ENCODE measurements around the gene ARMH2.
"Not testable (repeated sequence)": the region's sequence is repeated elsewhere in the genome, so short reads cannot be mapped to it uniquely, and the experiment has no call there.

ARMH2 gene

DNA sequence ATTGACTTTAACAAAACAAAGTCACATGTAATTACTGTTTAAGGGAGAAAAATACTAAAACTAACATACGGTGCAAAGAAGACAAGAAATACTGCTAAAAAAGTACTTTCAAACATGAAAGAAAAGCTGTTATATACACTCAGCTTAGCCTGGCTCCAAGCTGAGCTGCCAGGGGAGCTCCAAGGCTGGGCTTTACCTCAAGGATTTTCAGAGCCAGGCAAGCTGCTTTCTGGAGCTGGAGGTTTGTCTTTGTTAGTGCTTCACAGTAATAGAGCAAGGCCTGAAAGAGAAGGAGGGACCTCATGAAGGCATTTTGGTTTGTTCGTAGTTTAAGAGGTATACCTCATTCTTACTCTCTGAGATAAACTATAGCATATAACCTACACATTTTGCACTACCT is 19.6 kb upstream of the ARMH2 start:
- no peak for DNase-seq (ENCODE audit: low read depth)

DNA sequence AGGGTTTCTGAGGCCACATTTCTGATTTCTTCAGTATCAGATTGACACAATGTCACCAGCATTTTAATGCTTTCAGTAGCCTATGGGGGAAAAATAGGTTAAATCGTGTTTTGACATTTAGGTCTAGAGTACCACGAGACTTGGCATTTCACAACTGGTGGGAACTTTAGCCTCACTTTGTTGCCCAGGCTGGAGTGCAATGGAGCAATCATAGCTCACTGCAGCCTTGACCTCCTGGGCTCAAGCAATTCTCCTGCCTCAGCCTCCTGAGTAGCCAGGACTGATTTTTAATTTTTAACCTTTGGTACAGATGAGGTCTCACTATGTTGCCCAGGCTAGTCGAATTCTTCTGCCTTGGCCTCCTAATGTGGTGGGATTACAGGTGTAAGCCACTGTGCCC is 11.0 kb upstream of the ARMH2 start:
- no peak for DNase-seq (ENCODE audit: low read depth)

DNA sequence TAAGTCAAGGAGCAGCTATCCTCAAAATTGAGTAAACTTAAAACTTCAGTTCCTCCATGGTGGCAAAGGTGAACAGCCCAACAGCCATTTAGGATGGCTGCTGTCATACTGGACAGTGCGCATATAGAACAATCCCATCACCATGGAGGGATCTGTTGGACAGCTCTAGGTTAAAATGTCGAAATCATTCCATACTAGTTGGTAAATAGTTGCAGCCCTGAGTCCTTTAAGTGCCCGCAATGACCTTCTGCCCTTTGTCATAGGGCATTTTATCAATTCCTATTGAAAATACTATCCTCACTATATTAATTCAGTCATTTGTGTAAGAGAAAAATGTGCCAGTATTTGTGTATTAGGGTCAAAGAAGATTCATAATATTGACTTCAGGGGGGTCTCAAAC is 8.9 kb upstream of the ARMH2 start:
- no peak for DNase-seq (ENCODE audit: low read depth)

DNA sequence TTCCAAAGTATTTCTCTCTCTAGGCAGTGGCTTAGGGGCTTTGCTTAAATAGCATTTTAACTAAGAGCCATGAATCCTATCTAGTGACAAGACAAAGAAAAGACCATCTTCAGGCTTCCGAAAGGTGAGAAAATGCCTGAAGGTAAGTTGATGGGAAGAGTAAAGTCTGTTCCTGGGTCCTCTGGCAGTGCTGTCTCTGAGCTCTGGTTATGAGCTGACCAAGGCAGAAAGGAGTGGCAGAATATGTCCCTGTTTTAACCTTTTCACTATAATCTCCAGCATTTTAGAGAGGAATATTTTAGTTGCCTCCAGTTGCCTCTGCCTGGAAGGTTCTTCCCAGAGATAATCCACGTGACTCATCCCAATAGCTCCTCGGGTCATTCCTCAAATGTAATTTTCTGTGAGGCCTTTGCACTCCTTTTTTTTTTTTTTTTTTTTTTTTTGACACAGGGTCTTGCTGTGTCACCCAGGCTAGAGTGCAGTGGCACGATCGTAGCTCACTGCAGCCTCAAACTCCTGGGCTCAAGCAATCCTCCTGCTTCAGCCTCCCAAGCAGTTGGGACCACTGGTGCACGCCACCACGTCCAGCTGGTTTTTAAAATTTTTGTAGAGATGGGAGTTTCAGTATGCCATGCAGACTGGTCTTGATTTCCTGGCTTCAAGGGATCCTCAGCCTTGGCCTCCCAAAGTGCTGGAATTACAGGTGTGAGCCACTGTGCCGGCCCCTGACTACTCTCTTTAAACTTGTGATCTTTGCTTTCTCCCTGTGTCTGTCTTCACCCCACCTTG is 3.7 kb upstream of the ARMH2 start:
- DNase-seq (ENCODE audit: low read depth): no peak

DNA sequence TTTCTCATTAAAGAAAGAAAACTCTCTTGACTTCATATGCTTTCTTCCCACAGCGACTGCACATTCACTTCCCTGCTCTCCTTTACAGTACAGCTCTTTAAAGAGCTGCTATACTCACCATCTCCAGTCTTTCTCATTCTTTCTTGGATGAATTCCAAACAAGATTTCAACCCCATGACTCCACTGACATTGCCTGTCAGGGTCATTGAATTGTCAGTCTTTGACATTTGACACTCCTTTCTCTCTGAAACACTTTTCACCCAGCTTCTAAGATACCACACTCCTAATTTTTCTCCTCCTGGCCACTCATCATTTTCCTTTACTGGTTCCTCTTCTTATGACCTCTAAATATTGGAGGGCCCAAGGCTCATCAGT is 811 bp upstream of the ARMH2 start:
- no peak for DNase-seq (ENCODE audit: low read depth)

DNA sequence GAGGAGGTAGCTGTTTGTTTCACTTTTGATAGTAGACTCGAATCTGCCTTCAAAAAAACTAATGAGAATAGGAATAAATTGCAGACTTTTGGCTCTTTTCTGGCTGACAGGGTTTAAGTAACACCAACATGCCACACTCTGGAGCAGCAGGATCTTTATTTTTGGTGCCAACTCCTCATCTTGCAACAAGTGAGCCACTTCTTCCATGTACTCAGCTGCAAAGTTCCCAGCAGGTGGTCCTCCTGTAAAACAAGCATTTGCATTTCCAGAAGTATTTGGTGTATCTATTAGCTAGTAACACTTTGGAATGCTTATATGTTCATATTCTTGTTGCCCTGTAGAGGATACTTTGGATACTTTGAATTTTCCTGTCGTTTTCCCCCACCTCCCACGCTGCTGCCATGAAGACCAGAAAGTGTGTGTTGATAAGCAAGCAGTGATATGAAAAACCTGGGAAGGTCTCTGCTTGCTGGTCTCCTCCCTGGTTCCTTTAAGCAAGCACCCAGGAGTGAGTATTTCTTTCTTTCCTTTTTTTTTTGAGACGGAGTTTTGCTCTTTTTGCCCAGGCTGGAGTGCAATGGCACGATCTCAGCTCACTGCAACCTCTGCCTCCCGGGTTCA is 1.0 kb downstream of the ARMH2 start:
- DNase-seq (ENCODE audit: low read depth): no peak

DNA sequence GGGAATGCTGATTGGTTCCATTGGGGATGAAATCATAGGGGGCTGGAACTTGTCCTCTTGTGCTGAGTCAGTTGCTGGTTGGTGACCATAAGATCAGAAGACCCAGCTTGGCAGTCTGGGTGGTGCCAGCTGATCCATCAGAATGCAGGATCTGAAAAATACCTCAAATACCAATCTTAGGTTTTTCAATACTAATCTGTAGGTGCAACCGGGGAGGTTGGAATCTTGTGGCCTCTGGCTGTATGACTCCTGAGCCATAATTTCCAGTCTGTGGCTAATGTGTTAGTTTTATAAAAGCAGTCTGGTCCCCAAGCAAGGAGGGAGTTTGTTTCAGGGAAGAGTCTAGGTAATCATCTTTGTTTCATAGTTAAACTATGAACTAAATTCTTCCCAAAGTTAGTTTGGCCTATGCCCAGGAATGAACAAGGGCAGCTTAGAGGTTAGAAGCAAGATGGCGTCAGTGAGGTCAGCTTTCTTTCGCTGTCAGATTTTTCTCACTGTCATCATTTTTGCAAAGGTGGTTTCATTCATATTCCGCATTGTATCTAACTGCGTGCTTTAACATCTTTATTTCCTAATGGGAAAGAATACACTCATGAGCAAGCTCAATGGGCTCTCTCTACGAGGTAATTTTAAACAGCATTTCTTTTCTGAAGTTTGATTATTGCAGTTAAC is 2.0 kb downstream of the ARMH2 start:
- no peak for DNase-seq (ENCODE audit: low read depth)

DNA sequence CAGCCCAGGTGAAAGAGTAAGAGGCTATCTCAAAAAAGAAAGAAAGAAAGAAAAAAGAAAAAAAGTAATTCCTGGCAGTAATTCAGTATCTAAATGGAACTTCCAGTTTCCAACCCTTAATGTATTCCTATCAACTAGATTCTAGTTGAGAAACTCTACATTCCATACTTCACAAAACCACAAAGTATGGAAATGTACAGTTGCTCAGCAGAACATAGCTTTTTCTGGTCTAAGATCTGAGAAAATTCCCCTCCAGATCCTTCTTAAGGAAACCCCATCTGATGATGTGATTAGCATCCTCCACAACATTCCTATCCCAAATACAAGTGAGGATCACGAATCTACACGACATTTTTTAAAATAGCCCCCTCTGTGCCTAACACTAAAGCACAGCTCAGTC is 3.6 kb downstream of the ARMH2 start:
- DNase-seq (ENCODE audit: low read depth): no peak

DNA sequence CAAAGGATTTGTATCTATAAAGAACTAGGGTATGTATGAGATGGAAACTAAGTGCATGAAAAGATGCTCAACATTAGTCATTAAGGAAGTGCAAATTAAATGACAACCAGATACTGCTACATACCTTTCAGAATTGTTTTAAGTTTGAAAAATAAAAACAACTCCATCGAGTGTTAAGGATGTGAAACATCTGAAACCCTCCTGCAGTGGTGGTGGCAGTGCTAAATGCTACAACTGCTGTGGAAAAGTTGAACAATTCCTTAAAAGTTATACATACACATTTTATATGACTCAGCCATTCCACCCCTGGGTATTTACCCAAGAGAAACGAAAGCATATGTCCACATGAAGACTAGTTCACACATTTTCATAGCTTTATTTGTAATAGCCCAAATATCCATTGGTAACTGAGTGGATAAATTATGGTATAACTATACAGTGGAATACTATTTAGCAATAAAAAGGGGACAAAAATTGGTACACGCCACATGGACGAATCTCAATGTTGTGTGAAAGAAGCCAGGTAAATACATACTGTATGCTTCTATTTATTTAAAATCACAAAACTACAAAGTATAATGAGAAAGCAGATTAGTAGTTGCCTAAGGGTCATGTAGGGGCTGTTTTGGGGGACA is 10.6 kb downstream of the ARMH2 start:
- DNase-seq (ENCODE audit: low read depth): no peak

DNA sequence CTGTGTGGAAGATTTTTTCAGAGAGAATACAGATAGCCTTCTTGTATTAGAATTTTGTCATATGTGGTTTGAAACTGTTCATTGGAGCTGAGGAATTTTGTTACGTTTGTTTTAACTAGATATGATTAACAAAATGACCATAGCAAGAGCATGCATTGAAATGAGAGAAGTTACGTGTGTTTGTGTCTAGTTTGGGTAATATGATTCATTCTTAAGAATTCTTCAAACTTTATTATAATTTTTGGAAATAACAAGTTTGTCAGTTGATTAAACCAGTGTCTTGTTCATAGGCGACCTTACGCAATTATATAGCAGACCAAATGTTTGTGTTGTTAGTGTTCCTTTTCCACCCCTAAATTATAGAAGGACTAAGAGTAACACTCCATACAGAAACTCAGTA is 18.5 kb downstream of the ARMH2 start:
- DNase-seq (ENCODE audit: low read depth): no peak

DNA sequence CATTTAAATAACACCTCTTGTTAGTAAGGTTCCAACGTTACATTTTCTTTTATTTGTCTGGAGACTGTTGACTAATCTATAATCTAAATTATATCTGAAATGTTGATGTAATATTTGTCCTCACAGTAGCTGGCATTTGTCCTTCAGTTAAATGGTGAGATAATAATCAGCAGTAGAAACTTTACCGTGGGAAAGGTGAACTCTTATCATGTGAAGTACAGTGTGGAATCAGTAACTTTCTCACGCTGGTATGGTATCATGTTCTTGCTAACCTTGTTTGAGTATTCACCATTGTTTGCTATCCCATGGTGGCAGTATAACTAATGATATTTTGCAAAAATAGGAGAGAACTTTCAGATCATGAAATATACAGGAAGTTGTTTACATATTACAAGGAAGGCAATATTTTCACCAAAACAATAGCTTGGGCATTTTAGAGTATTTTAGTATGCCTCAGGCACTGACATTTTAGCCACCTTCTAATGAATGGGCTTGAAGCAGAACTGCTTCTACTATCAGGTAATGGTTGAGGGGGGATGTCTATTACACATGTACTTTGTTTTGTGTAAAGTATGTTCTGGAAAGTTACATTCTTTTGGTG is 19.2 kb downstream of the ARMH2 start:
- no peak for DNase-seq (ENCODE audit: low read depth)

DNA sequence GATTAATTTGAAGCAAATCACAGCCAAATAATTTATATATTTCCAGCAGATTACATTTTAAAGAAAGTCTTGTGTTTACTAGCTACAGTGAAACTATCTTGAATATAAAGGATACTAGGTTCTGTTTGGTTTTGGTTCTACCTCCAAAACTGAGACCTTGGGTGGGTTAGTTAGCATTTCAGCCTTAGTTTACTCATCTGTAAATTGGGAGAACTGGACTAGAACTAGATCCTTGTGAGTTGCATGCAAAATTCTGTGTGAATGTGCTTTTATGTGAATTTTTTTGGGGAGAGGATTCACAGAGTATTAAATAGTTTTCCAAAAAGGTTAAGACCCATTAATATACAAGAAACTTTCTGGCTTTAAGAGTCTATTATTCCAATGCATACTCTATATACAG is 19.8 kb downstream of the ARMH2 start:
- DNase-seq (ENCODE audit: low read depth): no peak

DNA sequence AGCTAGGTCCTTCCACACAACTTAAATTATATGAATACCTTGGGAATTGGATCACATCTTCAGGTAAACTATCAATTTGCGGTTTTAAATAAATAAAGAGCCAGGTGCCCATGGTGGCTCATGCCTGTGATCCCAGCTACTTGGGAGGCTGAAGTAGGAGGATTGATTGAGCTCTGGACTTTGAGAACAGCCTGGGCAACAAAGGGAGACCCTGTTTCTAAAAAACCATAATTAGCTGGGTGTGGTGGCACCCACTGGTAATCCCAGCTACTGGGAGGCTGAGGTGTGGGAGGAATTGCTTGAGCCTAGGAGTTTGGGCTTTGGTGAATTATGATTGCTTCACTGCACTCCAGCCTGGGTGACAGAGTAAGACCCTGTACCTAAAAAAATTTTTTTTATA is 20.6 kb downstream of the ARMH2 start:
- DNase-seq (ENCODE audit: low read depth): no peak

DNA sequence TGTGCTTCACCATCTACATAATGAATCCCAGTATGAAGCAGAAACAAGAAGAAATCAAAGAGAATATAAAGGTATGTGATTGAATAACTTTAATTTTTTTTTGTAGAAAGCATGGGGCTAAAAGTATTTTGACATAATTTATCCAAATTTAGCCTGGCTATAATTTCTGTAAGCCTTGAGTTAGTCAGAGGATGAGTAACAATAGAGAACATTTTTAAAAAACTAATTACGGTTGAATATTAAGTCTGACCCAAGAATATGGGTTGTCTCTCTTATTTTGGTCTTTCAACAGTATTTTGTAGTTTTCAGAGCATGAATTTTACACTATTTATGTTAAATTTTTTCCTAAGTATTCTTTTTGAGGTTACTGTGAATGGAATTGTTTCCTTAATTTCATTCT is 21.5 kb downstream of the ARMH2 start:
- DNase-seq (ENCODE audit: low read depth): no peak

DNA sequence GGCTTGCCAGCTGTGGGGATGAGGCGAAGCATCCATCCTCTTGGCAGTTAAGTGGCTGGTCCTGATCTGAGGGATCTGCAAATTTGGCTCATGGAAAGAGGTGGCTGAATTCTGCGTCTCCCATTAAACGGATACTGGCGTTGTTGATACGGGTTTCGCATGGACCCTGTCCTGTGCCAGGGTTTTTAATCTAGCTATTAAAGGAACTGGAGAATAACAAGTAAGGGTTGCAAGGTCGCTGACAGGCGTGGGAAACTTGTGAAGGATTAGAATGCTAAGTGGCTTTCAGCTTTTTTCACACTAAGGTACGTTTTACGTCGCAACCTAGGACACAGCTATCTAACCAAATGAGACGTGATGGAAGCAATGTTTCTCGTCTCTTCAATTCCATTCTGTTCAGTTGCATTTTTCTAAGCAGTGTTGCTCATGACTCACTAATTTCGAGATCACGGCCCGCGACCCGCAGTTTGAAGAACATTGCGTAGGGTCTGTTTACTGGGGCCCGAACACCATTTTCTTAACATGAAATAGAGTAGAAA is 23.1 kb downstream of the ARMH2 start:
- DNase-seq (ENCODE audit: low read depth): no peak

DNA sequence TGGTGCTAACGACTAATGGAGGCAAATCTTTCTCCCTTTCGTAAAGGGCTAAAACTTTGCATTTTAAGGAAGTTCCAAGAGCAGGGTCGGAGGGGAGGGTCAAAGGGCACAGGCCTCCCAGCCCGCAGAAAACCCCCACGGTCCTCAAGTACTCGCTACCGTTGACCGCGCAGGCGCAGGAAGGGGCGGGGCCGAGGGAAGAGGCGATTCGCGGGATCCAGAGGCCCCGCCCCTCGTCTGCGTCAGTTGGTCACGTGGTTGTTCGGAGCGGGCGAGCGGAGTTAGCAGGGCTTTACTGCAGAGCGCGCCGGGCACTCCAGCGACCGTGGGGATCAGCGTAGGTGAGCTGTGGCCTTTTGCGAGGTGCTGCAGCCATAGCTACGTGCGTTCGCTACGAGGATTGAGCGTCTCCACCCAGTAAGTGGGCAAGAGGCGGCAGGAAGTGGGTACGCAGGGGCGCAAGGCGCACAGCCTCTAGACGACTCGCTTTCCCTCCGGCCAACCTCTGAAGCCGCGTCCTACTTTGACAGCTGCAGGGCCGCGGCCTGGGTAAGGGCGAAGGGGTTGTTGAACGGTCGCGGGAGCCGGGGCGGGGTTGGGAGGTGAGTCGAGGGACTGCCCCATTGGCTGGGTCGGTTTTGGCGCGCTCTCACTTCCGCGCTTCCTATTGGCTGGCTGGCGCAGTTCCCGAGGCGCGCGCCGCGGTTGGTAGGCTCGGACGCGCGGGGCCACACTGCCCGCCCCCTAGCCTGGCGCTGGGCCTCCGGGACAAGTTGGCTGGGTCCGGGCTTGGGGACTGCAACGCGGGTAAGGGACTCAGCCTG is 23.8 kb downstream of the ARMH2 start, which contains the start of gene GMNN:
Gene GMNN, plus strand, starts transcription at position 242 of the 824 bp plus-strand sequence. CDS start 2,310 bp downstream, outside the sequence.
- DNase-seq (ENCODE audit: low read depth): peak; percentile 98

DNA sequence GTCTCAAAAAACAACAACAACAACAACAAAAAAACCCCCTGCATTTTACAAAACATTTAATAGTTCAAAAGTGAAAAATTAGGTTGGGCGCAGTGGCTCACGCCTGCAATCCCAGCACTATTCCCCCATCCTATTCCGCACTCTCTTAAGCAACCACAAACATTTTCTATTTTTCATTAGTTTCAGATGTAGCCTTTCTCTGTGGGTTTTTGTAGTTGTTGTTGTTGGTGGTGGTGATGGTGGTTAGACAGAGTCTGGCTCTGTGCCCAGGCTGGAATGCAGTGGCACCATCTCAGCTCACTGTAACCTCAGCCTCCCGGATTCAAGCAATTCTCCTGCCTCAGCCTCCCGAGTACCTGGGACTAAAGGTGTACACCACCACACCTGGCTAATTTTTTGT is 30.4 kb downstream of the ARMH2 start:
- no peak for DNase-seq (ENCODE audit: low read depth)

DNA sequence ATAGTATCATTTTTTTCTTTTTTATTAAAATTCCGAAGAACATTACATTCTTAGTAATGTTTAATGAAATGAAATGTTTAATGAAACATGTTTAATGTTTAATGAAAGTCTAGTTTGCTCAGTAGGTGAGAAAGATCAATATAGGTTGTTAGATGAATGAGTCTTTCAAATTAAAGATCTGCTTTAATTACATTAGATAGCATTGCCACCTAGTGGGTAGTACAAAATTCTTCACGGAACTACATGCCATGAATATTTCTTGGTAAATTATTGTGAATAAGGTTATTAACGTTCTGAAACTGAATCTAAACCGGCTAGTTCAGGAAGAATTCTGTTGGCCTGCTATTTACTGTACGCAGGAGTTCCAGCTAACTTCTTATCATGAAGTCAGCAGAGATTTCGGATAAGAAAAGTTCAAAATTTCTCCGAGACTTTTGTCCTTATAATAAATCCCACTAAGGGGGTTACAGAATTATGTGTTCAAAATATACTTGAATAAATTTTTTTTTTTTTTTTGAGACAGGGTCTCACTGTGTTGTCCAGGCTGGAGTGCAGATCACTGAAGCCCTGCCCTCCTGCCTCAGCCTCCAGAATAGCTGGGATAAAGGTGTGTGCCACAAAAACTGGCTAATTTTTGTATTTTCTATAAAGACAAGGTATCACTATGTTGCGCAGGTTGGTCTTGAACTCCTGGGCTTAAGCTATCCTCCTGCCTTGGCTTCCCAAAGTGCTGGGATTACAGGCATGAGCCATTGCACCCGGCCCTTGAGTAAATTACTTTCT is 31.8 kb downstream of the ARMH2 start:
- DNase-seq (ENCODE audit: low read depth): no peak

DNA sequence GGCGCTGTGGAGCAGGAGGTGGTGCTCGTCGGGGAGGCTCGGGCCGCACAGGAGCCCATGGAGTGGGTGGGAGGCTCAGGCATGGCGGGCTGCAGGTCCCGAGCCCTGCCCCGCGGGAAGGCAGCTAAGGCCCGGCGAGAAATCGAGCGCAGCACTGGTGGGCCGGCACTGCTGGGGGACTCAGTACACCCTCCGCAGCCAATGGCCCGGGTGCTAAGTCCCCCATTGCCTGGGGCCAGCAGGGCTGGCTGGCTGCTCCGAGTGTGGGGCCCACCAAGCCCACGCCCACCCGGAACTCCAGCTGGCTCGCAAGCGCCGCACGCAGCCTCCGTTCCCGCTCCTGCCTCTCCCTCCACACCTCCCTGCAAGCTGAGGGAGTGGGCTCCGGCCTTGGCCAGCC is 32.7 kb downstream of the ARMH2 start:
- not testable (repeated sequence) for DNase-seq (ENCODE audit: low read depth)

All from stimulated activated CD8-positive, alpha-beta memory T cell treated with anti-CD3 and anti-CD28 coated beads, Interleukin-15, amount 100 ng/mL, for 1 hour (primary cell).